PC-3 (cell line): ENCODE measurements around the gene YJEFN3.

Source experiments
- CTCF ChIP-seq: fragments of 300-600 bp; sonication (generic); conservative IDR thresholded peaks from 2 replicates; pipeline ENCODE4 v1.5.1; 2017; ENCODE audit warnings: antibody characterized with exemption, low read depth, mild to moderate bottlenecking, low read length
- EZH2 ChIP-seq: fragments of 300-600 bp; sonication (generic); IDR thresholded peaks from one replicate; pipeline ENCODE4 v1.6.1; 2017; ENCODE audit warnings: antibody characterized with exemption, mild to moderate bottlenecking, low read length; ENCODE audit not compliant: unreplicated experiment
- EZH2phosphoT487 ChIP-seq: fragments of 300-600 bp; sonication (generic); IDR thresholded peaks from 2 replicates; pipeline ENCODE4 v1.6.1; 2018; ENCODE audit warnings: mild to moderate bottlenecking, antibody characterized with exemption, low read length, borderline replicate concordance

- TF ChIP-seq CTCF, result peak; percentile 86
- no peak for TF ChIP-seq EZH2
- no peak for TF ChIP-seq EZH2phosphoT487
Measured at GRCh38 chr19:19490214-19490968, 38.3 kb upstream of the YJEFN3 start.
